H9 (cell line): Measurements from ENCODE around the gene RGP1. TPM values are rescaled to one million over a fixed set of nuclear protein-coding genes. Genes with fewer than 3 reads are reported as not detected.

ENCODE experiments used
- DNase-seq: peaks from one replicate; pipeline ENCODE4 v3.0.0-alpha.2; 2017
- H2AFZ ChIP-seq: one replicate; pipeline ENCODE4 v1.6.1; 2013; ENCODE audit warnings: mild to moderate bottlenecking, low read length, control low read depth, moderate library complexity
- H2AK5ac ChIP-seq: 2 replicates; pipeline ENCODE4 v1.6.1; 2013; ENCODE audit warnings: low read length, control low read depth, mixed read lengths; ENCODE audit not compliant: insufficient read length
- H2BK120ac ChIP-seq: one replicate; pipeline ENCODE4 v1.6.1; 2013; ENCODE audit warnings: low read depth, mild to moderate bottlenecking, low read length, control low read depth, inconsistent platforms; ENCODE audit not compliant: poor library complexity, severe bottlenecking
- H2BK12ac ChIP-seq: 2 replicates; pipeline ENCODE4 v1.6.1; 2013; ENCODE audit warnings: low read length, control low read depth, mixed read lengths, low read depth; ENCODE audit not compliant: insufficient read length
- H2BK15ac ChIP-seq: 2 replicates; pipeline ENCODE4 v1.6.1; 2013; ENCODE audit warnings: low read depth, low read length, control low read depth
- H2BK20ac ChIP-seq: one replicate; pipeline ENCODE4 v1.6.1; 2013; ENCODE audit warnings: low read depth, mild to moderate bottlenecking, low read length, control low read depth, inconsistent platforms; ENCODE audit not compliant: poor library complexity, severe bottlenecking
- H2BK5ac ChIP-seq: 2 replicates; pipeline ENCODE4 v1.6.1; 2013; ENCODE audit warnings: low read length, control low read depth, mixed read lengths; ENCODE audit not compliant: insufficient read length
- H3K14ac ChIP-seq: 2 replicates; pipeline ENCODE4 v1.6.1; 2013; ENCODE audit warnings: low read length, control low read depth; ENCODE audit not compliant: insufficient read depth
- H3K18ac ChIP-seq: 2 replicates; pipeline ENCODE4 v1.6.1; 2013; ENCODE audit warnings: low read depth, mild to moderate bottlenecking, mixed read lengths, low read length, control low read depth; ENCODE audit not compliant: insufficient read length
- H3K23ac ChIP-seq: 2 replicates; pipeline ENCODE4 v1.6.1; 2013; ENCODE audit warnings: low read length, control low read depth, mixed read lengths, low read depth; ENCODE audit not compliant: insufficient read length
- H3K23me2 ChIP-seq: 2 replicates; pipeline ENCODE4 v1.6.1; 2013; ENCODE audit warnings: low read depth, mild to moderate bottlenecking, mixed read lengths, low read length, control low read depth; ENCODE audit not compliant: insufficient read length, poor library complexity, severe bottlenecking
- H3K27ac ChIP-seq: 2 replicates; pipeline ENCODE4 v1.5.1; 2013; ENCODE audit warnings: low read length, control low read depth, mixed read lengths, low read depth; ENCODE audit not compliant: insufficient read length
- H3K27me3 ChIP-seq: 2 replicates; pipeline ENCODE4 v1.6.1; 2013; ENCODE audit warnings: low read length, control low read depth, inconsistent platforms; ENCODE audit not compliant: insufficient read depth
- H3K4ac ChIP-seq: 2 replicates; pipeline ENCODE4 v1.6.1; 2013; ENCODE audit warnings: low read depth, mild to moderate bottlenecking, control low read depth, inconsistent platforms, low read length, moderate library complexity
- H3K4me1 ChIP-seq: 2 replicates; pipeline ENCODE4 v1.6.1; 2013; ENCODE audit warnings: low read length, control low read depth, inconsistent platforms; ENCODE audit not compliant: insufficient read depth
- H3K4me2 ChIP-seq: 2 replicates; pipeline ENCODE4 v1.6.1; 2013; ENCODE audit warnings: low read length, control low read depth, mixed read lengths; ENCODE audit not compliant: insufficient read length, insufficient read depth
- H3K56ac ChIP-seq: 2 replicates; pipeline ENCODE4 v1.6.1; 2013; ENCODE audit warnings: low read depth, mild to moderate bottlenecking, mixed read lengths, low read length, control low read depth; ENCODE audit not compliant: insufficient read length
- H3K79me1 ChIP-seq: 2 replicates; pipeline ENCODE4 v1.6.1; 2013; ENCODE audit warnings: low read depth, mild to moderate bottlenecking, moderate library complexity, low read length, control low read depth, inconsistent platforms; ENCODE audit not compliant: insufficient read depth, poor library complexity, severe bottlenecking
- H3K79me2 ChIP-seq: 2 replicates; pipeline ENCODE4 v1.6.1; 2013; ENCODE audit warnings: low read length, control low read depth, inconsistent platforms; ENCODE audit not compliant: insufficient read depth
- H3K9ac ChIP-seq: 2 replicates; pipeline ENCODE4 v1.6.1; 2013; ENCODE audit warnings: low read length, control low read depth, mixed read lengths; ENCODE audit not compliant: insufficient read length; ENCODE audit errors: extremely low read depth
- H3K9me3 ChIP-seq: one replicate; pipeline ENCODE4 v1.6.1; 2013; ENCODE audit warnings: low read depth, low read length, inconsistent platforms; ENCODE audit not compliant: control insufficient read depth
- H3T11ph ChIP-seq: one replicate; pipeline ENCODE4 v1.6.1; 2013; ENCODE audit warnings: mild to moderate bottlenecking, low read length, control low read depth, inconsistent platforms
- H4K20me1 ChIP-seq: one replicate; pipeline ENCODE4 v1.6.1; 2013; ENCODE audit not compliant: control insufficient read depth, insufficient read length, insufficient read depth
- H4K5ac ChIP-seq: 2 replicates; pipeline ENCODE4 v1.6.1; 2013; ENCODE audit warnings: low read depth, mild to moderate bottlenecking, mixed read lengths, low read length, control low read depth; ENCODE audit not compliant: insufficient read length
- H4K8ac ChIP-seq: replicated peaks from 2 replicates; pipeline ENCODE4 v1.6.1; 2013; ENCODE audit warnings: low read length, control low read depth, mixed read lengths, low read depth; ENCODE audit not compliant: insufficient read length
- H4K91ac ChIP-seq: 2 replicates; pipeline ENCODE4 v1.6.1; 2013; ENCODE audit warnings: low read depth, mild to moderate bottlenecking, moderate library complexity, mixed read lengths, low read length, control low read depth; ENCODE audit not compliant: insufficient read length
- H3K27ac Mint-ChIP-seq, 3 experiments: 2 replicates in 2 of 3; 3 replicates in 1 of 3; pipeline ENCODE4 v1.8.0; 2020 to 2021; ENCODE audit warnings: mixed read lengths in 3 of 3, mild to moderate bottlenecking in 1 of 3, moderate library complexity in 1 of 3
- H3K27me3 Mint-ChIP-seq: 2 replicates; pipeline ENCODE4 v1.8.0; 2021; ENCODE audit warnings: low read depth, mild to moderate bottlenecking, moderate library complexity, mixed read lengths
- H3K36me3 Mint-ChIP-seq, 3 experiments: 2 replicates in 2 of 3; 3 replicates in 1 of 3; pipeline ENCODE4 v1.8.0; 2020 to 2021; ENCODE audit warnings: low read depth in 3 of 3, mixed read lengths in 3 of 3; ENCODE audit not compliant: insufficient read depth in 1 of 3
- H3K4me1 Mint-ChIP-seq, 2 experiments: 2 replicates each; pipeline ENCODE4 v1.8.0; 2020; ENCODE audit warnings: mixed read lengths in 2 of 2
- H3K4me3 Mint-ChIP-seq, 2 experiments: 2 replicates in 1 of 2; 3 replicates in 1 of 2; pipeline ENCODE4 v1.8.0; 2020 to 2021; ENCODE audit warnings: mild to moderate bottlenecking in 2 of 2, mixed read lengths in 2 of 2, moderate library complexity in 1 of 2
- H3K9me3 Mint-ChIP-seq, 2 experiments: 2 replicates in 1 of 2; 3 replicates in 1 of 2; pipeline ENCODE4 v1.8.0; 2020; ENCODE audit warnings: mild to moderate bottlenecking in 2 of 2, mixed read lengths in 2 of 2, moderate library complexity in 1 of 2
- CTCF ChIP-seq: fragments of 200-600 bp; sonication (generic); conservative IDR thresholded peaks from 3 replicates; pipeline ENCODE4 v1.8.0; 2021; ENCODE audit warnings: antibody characterized with exemption, mild to moderate bottlenecking
- WGBS: extraction: QIAGEN DNeasy Blood & Tissue Kit; methylation state at CpG from one replicate; pipeline ENCODE4 v1.1.7; 2013; ENCODE audit warnings: missing lambda C conversion rate, low lambda C conversion rate, mixed read lengths; ENCODE audit not compliant: insufficient read length; ENCODE audit errors: extremely low coverage; 5-methylcytosine and 5-hydroxymethylcytosine counted together
- total RNA-seq: library from RNA; stranded (reverse); gene quantifications from 2 replicates; pipeline ENCODE4 v1.2.1, GENCODE V29; 2021

RGP1 gene
- total RNA-seq, 1 experiment from 2014 or later, result 25.7 TPM

- peaks cover 46 to 97% (median 84%) of the 10 kb centered on the region in 3 experiments for H3K36me3 Mint-ChIP-seq
Measured at GRCh38 chr9:35719546-35719945, 29.5 kb upstream of the RGP1 start.

More at GRCh38 chr9:35719546-35719945, 29.5 kb upstream of the RGP1 start:
- H3K4ac ChIP-seq, result no peak overlapping the region
- no peak overlapping the region for H4K8ac ChIP-seq
- WGBS, result no CpG with 5 or more reads among the region's 4 CpGs
- no peak for DNase-seq
- H3K27me3 ChIP-seq, result no peaks in the 10 kb centered on the region
- no peak overlapping the region for H4K91ac ChIP-seq
- Mint-ChIP-seq H3K9me3 (no peaks in the 10 kb centered on the region), H3K27ac (no peak overlapping the region), H3K4me1 (peaks cover 0 to 9% of the 10 kb centered on the region in 2 experiments; a peak in 2 of 4 replicates), H3K4me3 (no peak overlapping the region), H3K27me3 (no peaks in the 10 kb centered on the region)
- H3K79me2 ChIP-seq, result no peaks in the 10 kb centered on the region
- no peak overlapping the region for H2BK15ac ChIP-seq
- H3K4me2 ChIP-seq, result no peak overlapping the region
- no peak overlapping the region for H2BK20ac ChIP-seq
- no peak overlapping the region for H3T11ph ChIP-seq
- no peaks in the 10 kb centered on the region for H3K23me2 ChIP-seq
- no peak for TF ChIP-seq CTCF
- no peaks in the 10 kb centered on the region for H4K20me1 ChIP-seq
- no peak overlapping the region for H2BK5ac ChIP-seq
- H3K27ac ChIP-seq, result no peak overlapping the region
- no peak overlapping the region for H2AK5ac ChIP-seq
- H3K9me3 ChIP-seq, result no peaks in the 10 kb centered on the region
- no peak overlapping the region for H3K18ac ChIP-seq
- no peak overlapping the region for H3K14ac ChIP-seq
- H3K79me1 ChIP-seq, result no peaks in the 10 kb centered on the region
- no peak overlapping the region for H4K5ac ChIP-seq
- no peak overlapping the region for H2BK120ac ChIP-seq
- no peak overlapping the region for H3K56ac ChIP-seq
- H2BK12ac ChIP-seq, result no peak overlapping the region
- H3K9ac ChIP-seq, result no peak overlapping the region
- H3K4me1 ChIP-seq, result no peaks in the 10 kb centered on the region
- H2AFZ ChIP-seq, result no peak overlapping the region
- H3K23ac ChIP-seq, result no peak overlapping the region
